K562 (cell line): ENCODE results near the gene GRIK5. TPM values are rescaled to one million over a fixed set of nuclear protein-coding genes. Genes with fewer than 3 reads are reported as not detected.

Experiments
- ATF1 ChIP-seq, 2 experiments: fragments of 450-650 bp in 1 of 2; IDR thresholded peaks; 2 replicates each; pipeline ENCODE4 v1.6.1; 2016; ENCODE audit warnings: missing compliant biosample characterization in 1 of 2, missing genetic modification characterization in 1 of 2
- CGGBP1 ChIP-seq: fragments of 250-450 bp; sonication (Bioruptor Pico); IDR thresholded peaks from 2 replicates; pipeline ENCODE4 v1.9.0; 2021; ENCODE audit warnings: mild to moderate bottlenecking
- DNMT1 ChIP-seq: fragments of 450-650 bp; IDR thresholded peaks from 2 replicates; pipeline ENCODE4 v1.6.1; 2016; ENCODE audit warnings: antibody characterized with exemption, mild to moderate bottlenecking
- ETS1 ChIP-seq: conservative IDR thresholded peaks from 2 replicates; pipeline ENCODE4 v1.6.1; 2011; ENCODE audit warnings: low read depth, mild to moderate bottlenecking, low read length; ENCODE audit not compliant: control insufficient read depth
- FIP1L1 ChIP-seq: fragments of 200-400 bp; formaldehyde crosslinking; IDR thresholded peaks from 2 replicates; pipeline ENCODE4 v1.6.1; 2018; ENCODE audit warnings: mild to moderate bottlenecking, low read depth, low read length; ENCODE audit not compliant: poor library complexity, severe bottlenecking
- HNRNPH1 ChIP-seq: fragments of 200-400 bp; formaldehyde crosslinking; optimal IDR thresholded peaks from 2 replicates; pipeline ENCODE3; 2017; ENCODE audit warnings: low read depth, mild to moderate bottlenecking, low read length, moderate library complexity
- IRF9 ChIP-seq: fragments of 450-650 bp; IDR thresholded peaks from 2 replicates; pipeline ENCODE4 v1.6.1; 2016; ENCODE audit warnings: missing biosample characterization, missing genetic modification characterization
- MBD1 ChIP-seq: fragments of 250-450 bp; sonication (Bioruptor Pico); IDR thresholded peaks from 2 replicates; pipeline ENCODE4 v1.8.0; 2022; ENCODE audit warnings: inconsistent platforms
- MNT ChIP-seq, 2 experiments: fragments of 450-650 bp; conservative IDR thresholded peaks; 2 replicates each; pipeline ENCODE4 v1.6.1; 2017; ENCODE audit warnings: mild to moderate bottlenecking in 2 of 2, moderate library complexity in 2 of 2
- NFE2L1 ChIP-seq: fragments of 450-650 bp; IDR thresholded peaks from 2 replicates; pipeline ENCODE4 v1.6.1; 2016; ENCODE audit warnings: missing genetic modification characterization, low read depth, mild to moderate bottlenecking, missing compliant biosample characterization, moderate library complexity, borderline replicate concordance
- PML ChIP-seq: IDR thresholded peaks from 2 replicates; pipeline ENCODE4 v1.6.1; 2012; ENCODE audit warnings: low read length, inconsistent platforms
- RAD51 ChIP-seq: fragments of 450-650 bp; IDR thresholded peaks from 2 replicates; pipeline ENCODE4 v1.7.1; 2016; ENCODE audit warnings: low read depth, mild to moderate bottlenecking, borderline replicate concordance
- SIRT6 ChIP-seq: IDR thresholded peaks from one replicate; pipeline ENCODE4 v1.6.1; 2012; ENCODE audit warnings: low read depth, mild to moderate bottlenecking, control low read depth, inconsistent platforms, low read length, moderate library complexity
- SMARCC2 ChIP-seq: fragments of 450-650 bp; IDR thresholded peaks from 2 replicates; pipeline ENCODE4 v1.6.1; 2017; ENCODE audit warnings: antibody characterized with exemption, moderate library complexity, mild to moderate bottlenecking, low read depth
- TRIM24 ChIP-seq, 2 experiments: fragments of 450-650 bp; IDR thresholded peaks; 2 replicates each; pipeline ENCODE4 v1.6.1; 2016
- U2AF2 ChIP-seq: fragments of 200-400 bp; formaldehyde crosslinking; optimal IDR thresholded peaks from 2 replicates; pipeline ENCODE3; 2017; ENCODE audit warnings: low read depth, mild to moderate bottlenecking, low read length
- ZBED1 ChIP-seq: IDR thresholded peaks from 2 replicates; pipeline ENCODE4 v1.6.1; 2014
- ZNF121 ChIP-seq: sonication (generic); formaldehyde crosslinking; conservative IDR thresholded peaks from 2 replicates; pipeline ENCODE4 v1.8.0; 2022; ENCODE audit warnings: missing genetic modification reagents
- ZNF146 ChIP-seq: IDR thresholded peaks from one replicate; pipeline ENCODE4 v1.6.1; 2018; ENCODE audit warnings: missing compliant biosample characterization; ENCODE audit not compliant: unreplicated experiment
- ZNF175 ChIP-seq: fragments of 200-800 bp; sonication (Bioruptor generic); IDR thresholded peaks from 2 replicates; pipeline ENCODE4 v1.6.1; 2016; ENCODE audit warnings: low read depth, mild to moderate bottlenecking, missing genetic modification characterization, missing compliant biosample characterization
- ZNF316 ChIP-seq: fragments of 450-650 bp; IDR thresholded peaks from 2 replicates; pipeline ENCODE4 v1.6.1; 2016
- ZZZ3 ChIP-seq: fragments of 450-650 bp; IDR thresholded peaks from 2 replicates; pipeline ENCODE4 v1.6.1; 2016; ENCODE audit warnings: antibody characterized with exemption, mild to moderate bottlenecking, moderate library complexity
- polyA plus RNA-seq, 8 experiments: library from polyadenylated mRNA; depleted of rRNA in 4 of 8; stranded (reverse) in 5 of 8; unstranded in 3 of 8; fragments of >200 nt; fragmentation: Nextera tagmentation in 2 of 8; fragmentation: Illumina TruSeq in 1 of 8; extraction: Ambion mirVana in 2 of 8; extraction: Trizol in 1 of 8; gene quantifications; 2 replicates each; pipeline versions ENCODE4 v1.2.1 to v1.2.3, GENCODE V29; 2011 to 2014; ENCODE audit warnings: inconsistent platforms in 1 of 8, missing spikeins in 1 of 8
- total RNA-seq, 7 experiments: library from RNA; depleted of rRNA in 6 of 7; stranded (reverse); fragments of >200 nt in 6 of 7; fragmentation: Illumina TruSeq in 2 of 7; extraction: Trizol in 2 of 7; gene quantifications; 2 replicates each; pipeline versions ENCODE4 v1.2.1 to v1.2.3, GENCODE V29; 2011 to 2021; ENCODE audit warnings: low replicate concordance in 1 of 7

GRIK5 gene
- total and polyA plus RNA-seq, 9 of the 15 experiments (the other 6 are each of a cell fraction or from before 2014, with no cell fraction given), result 0.04 to 0.55 (median 0.27) TPM; not detected in 2

GRCh38 chr19:42010245-42011126 lies 59.5 kb downstream of the GRIK5 start (continued):
- TF ChIP-seq CGGBP1 (CRISPR knock-in tag) (no peak), SIRT6 (no peak), SMARCC2 (no peak), IRF9 (tag) (peak; percentile 98), ZNF121 (CRISPR knock-in tag) (peak; percentile 29; the same call in 1 of the 2 replicates), PML (no peak), ZNF316 (peak; percentile 30; the same call in 1 of the 2 replicates), MBD1 (CRISPR knock-in tag) (no peak), TRIM24 (IDR thresholded peaks at IDR 0.05) (peak; percentile 94 to 95), NFE2L1 (tag) (no peak), U2AF2 (no peak), ZNF175 (CRISPR knock-in tag) (peak; percentile 93), ETS1 (no peak), ZNF146 (CRISPR knock-in tag) (no peak), FIP1L1 (no peak), ZZZ3 (no peak), MNT (conservative IDR thresholded peaks at IDR 0.05) (no peak), ATF1 (CRISPR knock-in tag; IDR thresholded peaks at IDR 0.05) (no peak), ATF1 (tag; IDR thresholded peaks at IDR 0.05) (no peak; the same call in 1 of the 2 replicates), HNRNPH1 (no peak), ZBED1 (no peak), DNMT1 (no peak), RAD51 (no peak)
